HCT116 (cell line): Measurements from ENCODE around the gene NFE2L2. TPM values are rescaled to one million over a fixed set of nuclear protein-coding genes. Genes with fewer than 3 reads are reported as not detected.
"Not testable (repeated sequence)": the region's sequence is repeated elsewhere in the genome, so short reads cannot be mapped to it uniquely, and the experiment has no call there.

Experiments
- ATAC-seq: fragments of 200-7000 bp; cut with Tn5 transposase; 2 replicates; pipeline ENCODE4 v1.9.1; 2020; ENCODE audit warnings: mild to moderate bottlenecking, moderate library complexity
- BruUV-seq: library from RNA; stranded (reverse); fragments of 400-500 nt; replicated peaks from 2 replicates; lab custom pipeline; 2021; lab: Mats Ljungman, UMichigan
- CTCF ChIA-PET: fragments of 300-600 bp; sonication (Branson Sonifier 250); formaldehyde crosslinking; loops from one replicate; lab custom pipeline; 2021; ENCODE audit warnings: antibody characterized with exemption; lab: Charles Lee
- POLR2A ChIA-PET: fragments of 300-600, 350-600 bp; sonication (Branson Sonifier 250); formaldehyde crosslinking; loops from one replicate; lab custom pipeline; 2021; ENCODE audit warnings: antibody characterized with exemption; lab: Charles Lee
- RAD21 ChIA-PET, 2 experiments: fragments of 300-600 bp; sonication (Branson Sonifier 250); formaldehyde crosslinking; loops; one replicate each; lab custom pipeline; 2023; ENCODE audit warnings: low total read pairs in 2 of 2; ENCODE audit not compliant: uncharacterized antibody in 2 of 2, unreplicated experiment in 2 of 2, low non-redundant PET in 1 of 2; lab: Charles Lee
- DNase-seq: peaks from one replicate; pipeline ENCODE4 v3.0.0-alpha.2; 2010; ENCODE audit warnings: low read depth, low spot score
- H2AFZ ChIP-seq: fragments of 200-600 bp; shearing (Covaris generic), sonication (generic); 2 replicates; pipeline ENCODE4 v1.6.1; 2017; ENCODE audit warnings: low read depth, mixed run types, mixed read lengths, antibody characterized with exemption, low read length; ENCODE audit not compliant: poor library complexity, severe bottlenecking
- H3K27ac ChIP-seq: 2 replicates; pipeline ENCODE4 v1.5.1; 2012; ENCODE audit warnings: low read depth, low read length
- H3K27me3 ChIP-seq: fragments of 200-600 bp; sonication (generic); 2 replicates; pipeline ENCODE4 v1.6.1; 2016; ENCODE audit warnings: mixed run types, low read length, mixed read lengths; ENCODE audit not compliant: insufficient read depth
- H3K36me3 ChIP-seq, 2 experiments: fragments of 200-500 bp in 1 of 2; fragments of 200-600 bp in 1 of 2; sonication (Bioruptor generic) in 1 of 2; sonication (generic) in 1 of 2; 2 replicates each; pipeline versions ENCODE4 v1.5.1 to v1.6.1; 2014 to 2016; ENCODE audit warnings: low read length in 2 of 2, inconsistent platforms in 1 of 2, mixed read lengths in 1 of 2, mixed run types in 1 of 2; ENCODE audit not compliant: insufficient read depth in 2 of 2, control insufficient read depth in 1 of 2
- H3K4me1 ChIP-seq, 2 experiments: fragments of 200-600 bp in 1 of 2; sonication (generic) in 1 of 2; 2 replicates each; pipeline versions ENCODE4 v1.5.1 to v1.6.1; 2012 to 2017; ENCODE audit warnings: low read length in 2 of 2, inconsistent platforms in 1 of 2, mild to moderate bottlenecking in 1 of 2, mixed read lengths in 1 of 2, mixed run types in 1 of 2, moderate library complexity in 1 of 2; ENCODE audit not compliant: insufficient read depth in 2 of 2, control insufficient read depth in 1 of 2
- H3K4me2 ChIP-seq: fragments of 200-600 bp; sonication (generic); 2 replicates; pipeline ENCODE4 v1.6.1; 2017; ENCODE audit warnings: mixed run types, low read length, mixed read lengths
- H3K4me3 ChIP-seq, 2 experiments: fragments of 200-600 bp in 1 of 2; sonication (generic) in 1 of 2; replicated peaks in 1 of 2; 2 replicates each; pipeline ENCODE4 v1.5.1; 2011 to 2016; ENCODE audit warnings: low read length in 2 of 2, control low read depth in 1 of 2, low read depth in 1 of 2, mild to moderate bottlenecking in 1 of 2, mixed read lengths in 1 of 2, mixed run types in 1 of 2
- H3K79me2 ChIP-seq: fragments of 200-600 bp; sonication (generic); 2 replicates; pipeline ENCODE4 v1.6.1; 2017; ENCODE audit warnings: mild to moderate bottlenecking, mixed run types, low read length, moderate library complexity, mixed read lengths; ENCODE audit not compliant: insufficient read depth
- H3K9ac ChIP-seq: fragments of 200-600 bp; sonication (generic); 2 replicates; pipeline ENCODE4 v1.6.1; 2016; ENCODE audit warnings: low read length, mixed read lengths
- H3K9me2 ChIP-seq: fragments of 200-600 bp; sonication (generic), shearing (Covaris generic); 2 replicates; pipeline ENCODE4 v1.6.1; 2017; ENCODE audit warnings: mixed run types, mild to moderate bottlenecking, moderate library complexity; ENCODE audit not compliant: insufficient read depth
- H3K9me3 ChIP-seq, 2 experiments: fragments of 200-500 bp in 1 of 2; fragments of 200-600 bp in 1 of 2; sonication (Bioruptor generic) in 1 of 2; sonication (generic) in 1 of 2; 2 replicates each; pipeline ENCODE4 v1.6.1; 2014 to 2017; ENCODE audit warnings: low read length in 2 of 2, mixed read lengths in 2 of 2, inconsistent platforms in 1 of 2, low read depth in 1 of 2, mild to moderate bottlenecking in 1 of 2, mixed run types in 1 of 2, moderate library complexity in 1 of 2; ENCODE audit not compliant: control insufficient read depth in 1 of 2, insufficient read depth in 1 of 2
- H4K20me1 ChIP-seq: fragments of 200-600 bp; sonication (generic), shearing (Covaris generic); 2 replicates; pipeline ENCODE4 v1.6.1; 2017; ENCODE audit warnings: mixed run types, mild to moderate bottlenecking, moderate library complexity; ENCODE audit not compliant: insufficient read depth
- ELF1 ChIP-seq: IDR thresholded peaks from 2 replicates; pipeline ENCODE4 v1.6.1; 2012; ENCODE audit warnings: low read depth, borderline replicate concordance
- POLR2AphosphoS5 ChIP-seq: IDR thresholded peaks from 2 replicates; pipeline ENCODE4 v1.6.1; 2011; ENCODE audit warnings: mild to moderate bottlenecking, low read depth, low read length, moderate library complexity
- intact Hi-C: fragments of 100-400 bp; cut with micrococcal nuclease; formaldehyde crosslinking; loops from 2 replicates; pipeline ENCODE4 v1.10.0; 2022
- total RNA-seq: library from RNA; stranded (reverse); gene quantifications from one replicate; pipeline ENCODE4 v1.2.1, GENCODE V29; 2021; ENCODE audit not compliant: unreplicated experiment
- TF ChIP-seq, protein P1 (sequence below): IDR thresholded peaks from 2 replicates; pipeline ENCODE4 v1.6.1; 2012; ENCODE audit warnings: low read depth

Gene NFE2L2
- total RNA-seq, 1 experiment from 2014 or later, result 106 TPM

DNA sequence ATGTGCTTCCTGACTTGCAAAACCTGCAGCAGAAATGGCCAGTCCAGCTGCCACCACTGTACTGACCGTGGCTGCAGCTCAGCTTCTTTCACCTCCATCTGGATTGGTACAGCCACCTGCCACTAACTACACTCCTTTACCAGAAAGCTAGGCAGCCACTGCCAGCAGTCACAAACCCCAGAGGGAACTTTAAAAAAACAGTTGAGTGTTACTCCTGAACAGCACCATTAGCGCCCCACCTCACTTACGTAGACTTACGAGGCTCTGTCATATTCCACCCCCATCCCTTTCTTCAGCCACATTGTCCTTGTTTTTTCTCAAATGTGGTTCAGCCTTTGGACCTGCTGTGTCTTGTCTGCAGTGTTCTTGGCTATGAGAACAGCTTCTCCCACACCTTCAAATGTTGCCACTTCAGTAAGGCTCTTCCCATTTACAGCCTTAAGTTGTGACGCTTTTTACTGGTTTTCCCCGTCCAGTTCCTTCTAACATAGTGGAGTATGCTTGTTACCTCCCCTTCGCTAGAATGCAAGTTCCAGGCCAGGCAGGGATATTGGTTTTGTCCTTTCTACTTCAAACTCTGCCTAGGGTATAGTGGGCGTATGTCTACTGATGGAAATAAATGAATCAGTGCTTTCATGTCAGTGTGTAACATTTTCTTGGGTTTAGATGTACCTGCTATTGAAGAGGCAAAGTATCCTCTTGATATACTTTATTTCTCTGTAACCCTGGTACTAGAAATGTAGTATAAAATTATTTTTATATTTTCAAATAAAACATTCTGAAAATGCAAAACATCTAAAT lies 34.9 kb downstream of the NFE2L2 start (continued):
- TF ChIP-seq, protein P1, sequence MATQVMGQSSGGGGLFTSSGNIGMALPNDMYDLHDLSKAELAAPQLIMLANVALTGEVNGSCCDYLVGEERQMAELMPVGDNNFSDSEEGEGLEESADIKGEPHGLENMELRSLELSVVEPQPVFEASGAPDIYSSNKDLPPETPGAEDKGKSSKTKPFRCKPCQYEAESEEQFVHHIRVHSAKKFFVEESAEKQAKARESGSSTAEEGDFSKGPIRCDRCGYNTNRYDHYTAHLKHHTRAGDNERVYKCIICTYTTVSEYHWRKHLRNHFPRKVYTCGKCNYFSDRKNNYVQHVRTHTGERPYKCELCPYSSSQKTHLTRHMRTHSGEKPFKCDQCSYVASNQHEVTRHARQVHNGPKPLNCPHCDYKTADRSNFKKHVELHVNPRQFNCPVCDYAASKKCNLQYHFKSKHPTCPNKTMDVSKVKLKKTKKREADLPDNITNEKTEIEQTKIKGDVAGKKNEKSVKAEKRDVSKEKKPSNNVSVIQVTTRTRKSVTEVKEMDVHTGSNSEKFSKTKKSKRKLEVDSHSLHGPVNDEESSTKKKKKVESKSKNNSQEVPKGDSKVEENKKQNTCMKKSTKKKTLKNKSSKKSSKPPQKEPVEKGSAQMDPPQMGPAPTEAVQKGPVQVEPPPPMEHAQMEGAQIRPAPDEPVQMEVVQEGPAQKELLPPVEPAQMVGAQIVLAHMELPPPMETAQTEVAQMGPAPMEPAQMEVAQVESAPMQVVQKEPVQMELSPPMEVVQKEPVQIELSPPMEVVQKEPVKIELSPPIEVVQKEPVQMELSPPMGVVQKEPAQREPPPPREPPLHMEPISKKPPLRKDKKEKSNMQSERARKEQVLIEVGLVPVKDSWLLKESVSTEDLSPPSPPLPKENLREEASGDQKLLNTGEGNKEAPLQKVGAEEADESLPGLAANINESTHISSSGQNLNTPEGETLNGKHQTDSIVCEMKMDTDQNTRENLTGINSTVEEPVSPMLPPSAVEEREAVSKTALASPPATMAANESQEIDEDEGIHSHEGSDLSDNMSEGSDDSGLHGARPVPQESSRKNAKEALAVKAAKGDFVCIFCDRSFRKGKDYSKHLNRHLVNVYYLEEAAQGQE, result no peak

- peak; percentile 36; the same call in 1 of the 2 replicates for TF ChIP-seq POLR2AphosphoS5
- TF ChIP-seq ELF1, result no peak
- TF ChIP-seq, all 23 proteins: peak for 1
- H3K9me2 ChIP-seq, result no peaks in the 10 kb centered on the region
- peaks cover 9% of the 10 kb centered on the region; the same call in 1 of the 2 replicates for H3K79me2 ChIP-seq
- H2AFZ ChIP-seq, result no peak overlapping the region
- H3K4me2 ChIP-seq, result no peak overlapping the region
- peaks cover 22 to 25% of the 10 kb centered on the region in 2 experiments for H3K36me3 ChIP-seq
- no peak overlapping the region for H3K9ac ChIP-seq
- DNase-seq (no peak), ATAC-seq (no peak)
- ChIA-PET POLR2A (interaction anchor here (1.0 to 1.6 kb wide), 2 partner anchors 15 to 20 kb away, joined by 4 read pairs; no protein-coding TSS in a partner anchor), RAD21 (no interaction called here), CTCF (interaction anchor here (1.6 to 3.6 kb wide), 2 partner anchors 29 to 61 kb away, joined by 4 to 15 read pairs; no protein-coding TSS in a partner anchor)
- H3K4me3 ChIP-seq, result no peak overlapping the region
- H3K4me1 ChIP-seq, result no peaks in the 10 kb centered on the region
- H3K27me3 ChIP-seq, result no peaks in the 10 kb centered on the region
- H4K20me1 ChIP-seq, result peaks cover 22% of the 10 kb centered on the region; the same call in 1 of the 2 replicates
- intact Hi-C loops, result no loop called here
- no peak overlapping the region for H3K27ac ChIP-seq
- BruUV-seq, result no TSS peak
- H3K9me3 ChIP-seq, result no peaks in the 10 kb centered on the region
These were observed 38.6 kb downstream of the NFE2L2 start for GRCh38 chr2:177225965-177226360.

DNA sequence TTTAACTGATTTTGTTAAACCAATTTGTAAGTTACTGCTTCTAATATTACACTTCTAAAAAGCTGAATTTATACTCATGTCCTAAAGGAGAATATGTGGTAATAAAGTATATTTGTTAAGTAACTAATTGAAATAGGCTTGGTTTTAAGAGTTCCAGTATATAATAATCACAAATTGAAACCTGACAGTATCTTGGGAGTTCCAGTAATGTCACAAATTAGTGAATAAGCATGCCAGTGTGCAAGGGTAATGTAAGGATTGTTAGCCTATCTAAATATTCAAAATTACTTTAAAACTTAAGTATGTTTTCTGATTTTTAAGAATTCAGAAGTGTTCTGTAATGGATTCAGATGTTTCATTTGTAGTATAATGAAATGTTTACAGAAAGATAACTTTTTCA lies 41.1 kb downstream of the NFE2L2 start:
- POLR2A ChIA-PET, H3K4me3 ChIP-seq, DNase-seq, RAD21 ChIA-PET, H3K4me1 ChIP-seq, H3K27me3 ChIP-seq, H3K9me2 ChIP-seq, intact Hi-C loops, H3K9me3 ChIP-seq, CTCF ChIA-PET, H3K27ac ChIP-seq, H3K9ac ChIP-seq, ATAC-seq, BruUV-seq, H2AFZ ChIP-seq, H3K4me2 ChIP-seq: not testable (repeated sequence)
- Histone ChIP-seq H4K20me1 (peaks cover 35% of the 10 kb centered on the region), H3K36me3 (peaks cover 30 to 37% of the 10 kb centered on the region in 2 experiments), H3K79me2 (peaks cover 32% of the 10 kb centered on the region)
